GM13977 (cell line): Measurements from ENCODE around the gene MAPT.
A peak's percentile ranks its signal among the peaks of the same experiment; 100 is the strongest.

Experiments
- DNase-seq: peaks from one replicate; pipeline ENCODE4 v3.0.0; 2012; ENCODE audit warnings: low spot score
- CTCF ChIP-seq: IDR thresholded peaks from 2 replicates; pipeline ENCODE4 v1.5.1; 2012; ENCODE audit warnings: mild to moderate bottlenecking, control low read depth; ENCODE audit not compliant: insufficient read depth; ENCODE audit errors: extremely low read depth, missing control alignments
- in situ Hi-C: fragments of 300-500 bp; cut with MboI; formaldehyde crosslinking; loops from one replicate; pipeline ENCODE4 v1.12.0; 2022; ENCODE audit warnings: low sequenced_read_pairs, low pct_unique_long_range_greater_than_20kb, mixed read lengths, inconsistent platforms; ENCODE audit not compliant: unreplicated experiment

Gene MAPT

GRCh38 chr17:45948881-45949624 lies 54.7 kb downstream of the MAPT start:
- TF ChIP-seq CTCF = peak; percentile 87
- in situ Hi-C loops = no loop called here

GRCh38 chr17:45949755-45950320 lies 55.5 kb downstream of the MAPT start:
- in situ Hi-C loops = no loop called here
- no peak for TF ChIP-seq CTCF
- DNase-seq = no peak

More at GRCh38 chr17:45948881-45949624, 54.7 kb downstream of the MAPT start:
- DNase-seq = peak; percentile 86

GRCh38 chr17:45950888-45951287 lies 56.5 kb downstream of the MAPT start:
- DNase-seq = no peak
- in situ Hi-C loops = no loop called here
- no peak for TF ChIP-seq CTCF

GRCh38 chr17:45951403-45951802 lies 57.0 kb downstream of the MAPT start:
- in situ Hi-C loops = no loop called here
- no peak for TF ChIP-seq CTCF
- DNase-seq = no peak

- in situ Hi-C loops = no loop called here
- no peak for DNase-seq
- no peak for TF ChIP-seq CTCF
Measured at GRCh38 chr17:45951941-45952340, 57.6 kb downstream of the MAPT start.

GRCh38 chr17:45952814-45953320 lies 58.5 kb downstream of the MAPT start:
- in situ Hi-C loops = no loop called here
- no peak for TF ChIP-seq CTCF
- DNase-seq = no peak
